Mucosa of rectum (tissue), 2 donors: ENCODE data around the gene GART.

Source experiments
- H3K27ac ChIP-seq, 2 donors: one replicate each; pipeline ENCODE4 v1.7.0; 2013; ENCODE audit warnings: inconsistent platforms in 2 of 2, low read depth in 2 of 2, low read length in 2 of 2
- H3K27me3 ChIP-seq, 2 donors: one replicate each; pipeline ENCODE4 v1.7.0; 2013; ENCODE audit warnings: low read length in 2 of 2; ENCODE audit not compliant: control insufficient read depth in 2 of 2, insufficient read depth in 2 of 2
- H3K36me3 ChIP-seq, 2 donors: one replicate each; pipeline ENCODE4 v1.7.0; 2013; ENCODE audit warnings: low read length in 2 of 2; ENCODE audit not compliant: control insufficient read depth in 2 of 2, insufficient read depth in 2 of 2
- H3K4me1 ChIP-seq, 2 donors: one replicate each; pipeline ENCODE4 v1.7.0; 2013; ENCODE audit warnings: low read length in 2 of 2, mild to moderate bottlenecking in 1 of 2; ENCODE audit not compliant: control insufficient read depth in 2 of 2, insufficient read depth in 2 of 2
- H3K4me3 ChIP-seq, 2 donors: one replicate each; pipeline ENCODE4 v1.7.0; 2013; ENCODE audit warnings: low read length in 2 of 2
- H3K9ac ChIP-seq, 2 donors: one replicate each; pipeline ENCODE4 v1.7.0; 2013; ENCODE audit warnings: low read length in 2 of 2, low read depth in 1 of 2, mild to moderate bottlenecking in 1 of 2
- H3K9me3 ChIP-seq, 2 donors: one replicate each; pipeline ENCODE4 v1.7.0; 2013; ENCODE audit warnings: low read length in 2 of 2; ENCODE audit not compliant: control insufficient read depth in 2 of 2
- donor health status: healthy.
- donor health status: Normal muscosa, but diverticular disease.

The GART gene

DNA sequence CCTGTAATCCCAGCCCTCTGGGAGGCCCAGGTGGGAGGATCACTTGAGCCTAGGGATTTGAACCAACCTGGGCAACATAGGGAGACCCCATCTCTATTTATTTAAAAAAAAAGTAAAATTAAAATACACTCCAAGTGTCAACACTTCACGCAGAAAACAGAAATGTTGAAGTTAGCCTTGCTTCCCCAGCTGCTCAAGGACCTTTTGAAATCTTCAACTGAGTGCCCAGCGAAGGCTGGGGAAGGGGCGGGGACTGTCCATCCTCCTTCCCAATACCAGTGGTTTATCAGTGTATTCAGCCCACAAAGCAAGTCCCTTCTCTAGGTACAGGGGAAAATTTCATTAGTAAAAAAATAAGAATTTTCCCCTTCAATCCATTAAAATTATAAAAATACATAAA lies 48.2 kb downstream of the GART start:
- peaks cover 0 to 9% of the 10 kb centered on the region in 2 donors for H3K4me1 ChIP-seq

DNA sequence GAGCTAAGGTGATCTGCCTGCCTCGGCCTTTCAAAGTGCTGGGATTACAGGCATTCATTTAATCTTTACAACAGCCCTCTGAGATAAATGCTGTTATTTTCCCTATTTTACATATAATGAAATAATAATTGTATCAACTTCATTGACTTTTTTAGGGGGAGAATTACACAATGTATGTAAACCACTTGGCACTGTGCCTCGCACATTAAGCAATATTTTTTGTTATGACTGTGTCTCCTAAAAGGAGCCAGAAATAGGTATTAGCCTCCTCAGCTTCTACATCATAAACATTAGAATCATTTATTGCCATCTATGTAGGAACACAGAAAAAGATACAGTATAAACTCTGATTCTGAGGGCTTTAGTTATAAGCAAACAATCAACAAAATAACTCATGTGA lies 49.3 kb downstream of the GART start:
- Histone ChIP-seq H3K27me3 (no peaks in the 10 kb centered on the region), H3K4me1 (peaks cover 0 to 9% of the 10 kb centered on the region in 2 donors), H3K9me3 (no peaks in the 10 kb centered on the region), H3K4me3 (no peak overlapping the region), H3K36me3 (no peaks in the 10 kb centered on the region), H3K27ac (no peak overlapping the region), H3K9ac (no peak overlapping the region)

More for the DNA sequence above, 48.2 kb downstream of the GART start:
- no peak overlapping the region for H3K27ac ChIP-seq
- H3K36me3 ChIP-seq, result no peaks in the 10 kb centered on the region
- no peak overlapping the region for H3K4me3 ChIP-seq
- no peaks in the 10 kb centered on the region for H3K9me3 ChIP-seq
- no peaks in the 10 kb centered on the region for H3K27me3 ChIP-seq
- no peak overlapping the region for H3K9ac ChIP-seq

DNA sequence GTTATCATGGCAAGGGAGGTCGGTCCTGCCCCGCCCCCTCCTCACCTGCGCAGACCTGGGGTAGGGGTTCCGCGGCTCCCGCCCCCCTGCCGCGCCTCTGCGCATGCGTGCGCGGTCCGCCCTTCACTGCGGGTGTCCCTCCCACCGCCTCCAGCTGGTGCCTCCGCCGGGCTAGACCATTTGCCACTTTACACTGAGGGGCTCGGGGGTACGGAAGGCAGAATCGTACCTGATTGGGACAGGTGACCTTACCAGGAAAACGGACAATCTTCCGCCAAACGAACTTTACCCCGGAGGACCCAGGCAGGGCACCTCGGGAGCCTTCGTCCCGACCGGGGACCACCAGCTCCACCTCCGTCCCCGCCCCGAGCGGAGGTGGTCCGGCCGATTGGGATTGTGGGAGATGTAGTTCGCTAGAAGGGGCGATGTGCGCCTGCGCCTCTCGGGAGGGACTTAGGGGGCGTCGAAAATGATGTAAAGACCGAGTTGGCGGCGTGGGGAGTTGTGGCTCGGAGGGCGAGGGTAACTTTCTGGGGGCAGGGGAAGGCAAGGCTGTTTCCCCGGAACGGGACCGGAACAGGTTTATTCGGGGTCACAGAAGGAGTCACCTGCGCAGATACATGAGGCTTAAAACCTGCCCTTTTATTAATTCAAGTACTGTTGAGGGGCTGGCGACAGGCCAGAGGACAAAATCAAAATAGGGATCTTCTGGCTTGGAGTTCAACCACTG lies 50.4 kb downstream of the GART start, which contains the start of gene DNAJC28:
DNAJC28 (minus strand) TSS at position 344 of the 730 bp plus-strand sequence. CDS start 2,323 bp downstream, outside the sequence.
- Histone ChIP-seq H3K4me1 (peaks cover 0 to 9% of the 10 kb centered on the region in 2 donors), H3K4me3 (peak within 1 kb of the TSS; percentile 91 to 95), H3K36me3 (no peaks in the 10 kb centered on the region), H3K9me3 (no peaks in the 10 kb centered on the region), H3K9ac (peak within 1 kb of the TSS; percentile 79 to 80), H3K27me3 (no peaks in the 10 kb centered on the region), H3K27ac (peak within 1 kb of the TSS; percentile 46 to 75)

DNA sequence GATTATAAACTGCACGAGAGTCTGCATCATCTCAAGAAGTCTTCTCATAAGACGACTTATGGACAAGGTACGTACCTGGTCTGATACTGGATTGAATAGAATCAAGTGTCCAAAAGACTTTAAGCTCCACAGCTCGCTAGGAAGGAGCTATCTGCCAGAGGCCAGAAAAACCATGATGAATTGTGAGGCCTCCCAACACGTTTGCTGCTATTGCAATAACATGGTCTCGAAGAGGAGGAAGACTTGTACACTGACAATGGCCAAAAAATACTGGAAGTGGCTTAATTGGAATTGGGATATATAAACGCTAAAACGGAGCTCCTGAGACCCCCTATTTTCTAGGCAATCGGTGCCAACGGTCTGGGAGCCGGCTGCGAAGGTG lies 50.9 kb downstream of the GART start:
- no peaks in the 10 kb centered on the region for H3K27me3 ChIP-seq
- peak overlapping the region; percentile 91 to 95 for H3K4me3 ChIP-seq
- peaks cover 0 to 9% of the 10 kb centered on the region in 2 donors for H3K4me1 ChIP-seq
- H3K27ac ChIP-seq, result peak overlapping the region; percentile 46 to 75
- H3K9me3 ChIP-seq, result no peaks in the 10 kb centered on the region
- H3K36me3 ChIP-seq, result no peaks in the 10 kb centered on the region
- peak overlapping the region; percentile 79 to 80 for H3K9ac ChIP-seq

DNA sequence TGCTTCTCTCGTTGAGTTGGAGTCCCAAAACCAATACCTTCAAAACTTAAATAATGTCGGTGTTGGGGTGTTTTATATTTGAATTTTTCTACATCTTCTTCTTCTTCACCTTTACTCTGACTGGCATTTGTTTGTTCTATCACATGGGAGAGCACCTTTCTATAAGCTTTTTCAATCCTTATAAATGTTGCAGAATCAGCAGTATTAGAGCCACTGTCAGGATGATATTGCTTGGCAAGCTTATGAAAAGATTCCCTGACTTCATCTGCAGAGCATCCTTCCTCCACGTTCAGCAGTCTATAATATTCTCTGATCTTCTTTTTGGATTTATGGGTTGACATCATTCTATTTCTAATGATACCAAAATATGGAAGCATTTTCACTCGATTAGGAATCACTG lies 53.0 kb downstream of the GART start:
- no peaks in the 10 kb centered on the region for H3K36me3 ChIP-seq

DNA sequence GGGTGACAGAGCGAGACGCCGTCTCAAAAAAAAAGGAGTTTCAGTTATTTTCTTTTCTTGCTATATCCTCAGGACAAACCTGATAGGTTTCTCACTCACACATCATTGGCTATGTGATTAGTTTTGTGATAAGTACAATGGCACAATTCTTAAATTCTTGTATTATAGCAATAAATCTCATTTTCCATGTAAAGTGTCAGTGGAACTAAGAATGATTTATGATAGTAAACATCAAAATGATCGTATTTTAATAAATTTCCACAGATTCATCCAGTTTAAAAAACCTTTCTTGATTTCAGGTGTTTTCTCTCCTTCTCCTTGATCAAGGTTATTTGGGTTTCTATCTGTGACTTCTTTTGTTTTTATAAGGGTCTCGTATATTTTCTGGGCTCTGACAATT lies 53.9 kb downstream of the GART start:
- H3K27me3 ChIP-seq, result no peaks in the 10 kb centered on the region
- no peak overlapping the region for H3K27ac ChIP-seq
- H3K4me3 ChIP-seq, result no peak overlapping the region
- H3K9me3 ChIP-seq, result no peaks in the 10 kb centered on the region
- H3K9ac ChIP-seq, result no peak overlapping the region
- H3K4me1 ChIP-seq, result peaks cover 0 to 9% of the 10 kb centered on the region in 2 donors
- no peaks in the 10 kb centered on the region for H3K36me3 ChIP-seq

More for the DNA sequence above, 53.0 kb downstream of the GART start:
- Histone ChIP-seq H3K4me1 (peaks cover 0 to 9% of the 10 kb centered on the region in 2 donors), H3K27me3 (no peaks in the 10 kb centered on the region), H3K4me3 (no peak overlapping the region), H3K9ac (no peak overlapping the region), H3K9me3 (no peaks in the 10 kb centered on the region), H3K27ac (no peak overlapping the region)

DNA sequence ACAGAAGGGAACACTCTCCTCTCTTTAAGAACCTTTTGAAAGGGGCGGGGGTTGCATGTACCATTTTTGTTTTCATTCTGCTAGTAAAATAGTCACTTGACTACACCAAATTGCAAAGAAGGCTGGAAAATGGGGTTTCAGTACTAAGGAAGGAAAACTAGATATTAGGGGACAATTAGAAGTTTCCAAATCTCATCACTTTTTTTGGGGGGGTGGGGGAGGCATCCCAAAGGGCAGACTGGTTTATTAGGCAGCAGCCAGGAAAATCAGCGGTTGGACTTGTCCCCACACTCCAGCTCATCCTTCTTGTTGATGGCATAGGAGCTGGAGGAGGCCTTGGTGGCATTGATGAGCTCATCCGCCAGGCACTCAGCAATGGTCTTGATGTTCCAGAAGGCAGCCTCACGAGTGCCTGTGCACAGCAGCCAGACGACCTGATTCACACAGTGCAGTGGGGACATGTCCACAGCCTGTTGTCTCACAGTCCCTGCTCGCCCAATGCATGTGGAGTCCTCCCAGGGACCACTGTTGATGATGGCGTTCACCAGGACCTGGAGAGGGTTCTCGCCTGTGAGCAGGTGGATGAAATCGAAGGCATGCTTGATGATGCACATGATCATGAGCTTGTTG lies 60.5 kb downstream of the GART start:
- H3K4me3 ChIP-seq, result no peak overlapping the region
- H3K27me3 ChIP-seq, result no peaks in the 10 kb centered on the region
- H3K9ac ChIP-seq, result no peak overlapping the region
- H3K36me3 ChIP-seq, result no peaks in the 10 kb centered on the region
- H3K27ac ChIP-seq, result no peak overlapping the region
- no peaks in the 10 kb centered on the region for H3K9me3 ChIP-seq
- H3K4me1 ChIP-seq, result peaks cover 4 to 12% of the 10 kb centered on the region in 2 donors

DNA sequence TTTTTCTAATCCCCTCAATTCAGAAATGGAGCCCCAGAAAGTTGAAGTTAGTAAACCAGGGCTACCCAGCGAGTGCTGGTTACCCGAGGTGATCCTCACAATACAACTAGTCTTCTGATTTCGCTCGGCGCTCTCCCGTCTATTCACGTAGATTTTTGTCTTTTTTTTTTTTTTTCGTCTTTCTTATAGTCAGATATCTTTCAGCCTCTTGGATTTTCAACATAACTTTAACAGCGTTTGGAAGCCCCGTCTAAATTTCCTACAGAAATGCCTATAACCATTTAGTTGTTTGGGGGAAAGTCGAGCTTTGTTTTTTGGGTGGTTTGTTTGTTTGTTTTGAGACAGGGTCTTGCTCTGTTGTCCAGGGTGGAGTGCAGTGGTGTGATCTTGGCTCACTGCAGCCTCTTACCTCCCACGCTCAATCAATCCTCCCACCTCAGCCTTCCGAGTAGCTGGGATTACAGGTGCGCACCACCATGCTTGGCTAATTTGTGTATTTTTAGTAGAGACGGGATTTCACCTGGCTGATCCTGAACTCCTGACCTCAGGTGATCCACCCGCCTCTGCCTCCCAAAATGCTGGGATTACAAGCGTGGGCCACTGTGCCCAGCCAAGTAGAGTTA lies 61.3 kb downstream of the GART start:
- peak overlapping the region; percentile 80 to 88 for H3K27ac ChIP-seq
- H3K36me3 ChIP-seq, result no peaks in the 10 kb centered on the region
- H3K9ac ChIP-seq, result peak overlapping the region; percentile 79 to 94
- no peaks in the 10 kb centered on the region for H3K9me3 ChIP-seq
- H3K27me3 ChIP-seq, result no peaks in the 10 kb centered on the region
- peaks cover 4 to 12% of the 10 kb centered on the region in 2 donors for H3K4me1 ChIP-seq
- peak overlapping the region; percentile 69 to 91 for H3K4me3 ChIP-seq

DNA sequence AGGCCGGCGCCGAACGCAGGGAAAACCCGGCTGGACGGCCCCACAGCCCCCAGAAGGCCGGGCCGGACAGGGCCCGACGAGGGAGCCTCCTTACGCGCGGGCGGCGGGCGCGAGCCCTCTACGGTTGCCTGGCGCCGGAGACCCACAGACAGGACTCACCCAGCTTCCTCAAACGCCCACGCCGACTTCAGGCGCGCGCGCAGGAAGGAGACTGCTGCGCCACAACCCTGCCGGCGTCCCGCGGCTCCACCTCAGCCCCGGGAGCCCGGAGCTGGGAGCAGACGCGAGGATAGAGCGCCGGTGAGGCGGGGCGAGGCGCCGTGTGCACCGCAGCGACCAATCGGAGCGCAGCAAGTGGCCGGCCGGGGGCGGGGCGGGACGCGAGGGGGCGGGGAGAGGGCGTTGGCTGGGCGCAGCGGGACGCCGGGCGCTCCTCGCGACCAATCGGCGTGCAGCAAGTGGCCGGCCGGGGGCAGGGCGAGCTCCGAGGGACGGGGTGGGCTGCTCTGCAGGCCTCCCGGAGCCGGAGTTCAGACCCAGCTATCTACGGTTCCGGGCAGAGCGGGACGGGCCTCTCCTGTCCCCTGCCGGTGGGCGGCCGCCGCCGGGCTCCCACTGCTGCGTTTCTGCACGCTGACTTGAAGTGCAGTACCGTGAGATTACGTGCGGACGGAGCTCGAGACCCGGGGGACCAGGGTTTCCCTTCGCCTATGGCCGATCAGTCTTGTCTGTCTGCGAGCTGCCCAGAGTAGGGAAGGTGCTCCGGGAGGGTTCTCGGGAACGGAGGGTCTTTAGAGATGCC lies 62.0 kb downstream of the GART start, which contains the start of gene TMEM50B:
TMEM50B (minus strand) TSS at position 296 of the 802 bp plus-strand sequence. CDS start 11,089 bp downstream, outside the sequence.
- Histone ChIP-seq H3K4me1 (peaks cover 4 to 12% of the 10 kb centered on the region in 2 donors), H3K27ac (peak within 1 kb of the TSS; percentile 95), H3K9me3 (no peaks in the 10 kb centered on the region), H3K27me3 (no peaks in the 10 kb centered on the region), H3K4me3 (peak within 1 kb of the TSS; percentile 88 to 91), H3K36me3 (no peaks in the 10 kb centered on the region), H3K9ac (peak within 1 kb of the TSS; percentile 91 to 94)
